GM23248 (cell line): ENCODE results near the gene CHRM4. TPM values are rescaled to one million over a fixed set of nuclear protein-coding genes. Genes with fewer than 3 reads are reported as not detected.

Experiments
- DNase-seq: peaks from one replicate; pipeline ENCODE4 v3.0.0-alpha.2; 2015
- H2AFZ ChIP-seq: fragments of 200-600 bp; sonication (generic); 2 replicates; pipeline ENCODE4 v1.6.1; 2016; ENCODE audit warnings: antibody characterized with exemption
- H3F3A ChIP-seq: fragments of 200-600 bp; sonication (generic); 2 replicates; pipeline ENCODE4 v1.6.1; 2016; ENCODE audit warnings: mild to moderate bottlenecking, antibody characterized with exemption, mixed run types; ENCODE audit not compliant: insufficient read depth
- H3K27ac ChIP-seq: fragments of 200-600 bp; sonication (generic); 2 replicates; pipeline ENCODE4 v1.5.1; 2016; ENCODE audit warnings: mild to moderate bottlenecking
- H3K27me3 ChIP-seq: fragments of 200-600 bp; sonication (generic); replicated peaks from 2 replicates; pipeline ENCODE4 v1.6.1; 2016; ENCODE audit warnings: mild to moderate bottlenecking; ENCODE audit not compliant: insufficient read depth
- H3K36me3 ChIP-seq: fragments of 200-600 bp; sonication (generic); 2 replicates; pipeline ENCODE4 v1.6.1; 2016; ENCODE audit warnings: low read depth, mild to moderate bottlenecking
- H3K4me1 ChIP-seq: fragments of 200-600 bp; sonication (generic); 2 replicates; pipeline ENCODE4 v1.6.1; 2016; ENCODE audit warnings: mild to moderate bottlenecking; ENCODE audit not compliant: insufficient read depth
- H3K4me2 ChIP-seq: fragments of 200-600 bp; sonication (generic); one replicate; pipeline ENCODE4 v1.6.1; 2016; ENCODE audit warnings: mild to moderate bottlenecking; ENCODE audit not compliant: unreplicated experiment
- H3K4me3 ChIP-seq: fragments of 200-600 bp; sonication (generic); 2 replicates; pipeline ENCODE4 v1.5.1; 2016; ENCODE audit warnings: mild to moderate bottlenecking
- H3K79me2 ChIP-seq: fragments of 200-600 bp; sonication (generic); 2 replicates; pipeline ENCODE4 v1.6.1; 2016; ENCODE audit warnings: mild to moderate bottlenecking; ENCODE audit not compliant: insufficient read depth
- H3K9ac ChIP-seq: fragments of 200-600 bp; sonication (generic); 2 replicates; pipeline ENCODE4 v1.6.1; 2016; ENCODE audit warnings: mild to moderate bottlenecking
- H3K9me2 ChIP-seq: fragments of 200-600 bp; sonication (generic); 2 replicates; pipeline ENCODE4 v1.6.1; 2016; ENCODE audit warnings: mixed run types, mild to moderate bottlenecking, moderate library complexity; ENCODE audit not compliant: insufficient read depth
- H3K9me3 ChIP-seq: fragments of 200-600 bp; sonication (generic); one replicate; pipeline ENCODE4 v1.6.1; 2017; ENCODE audit warnings: low read depth
- H4K20me1 ChIP-seq: fragments of 200-600 bp; sonication (generic); 2 replicates; pipeline ENCODE4 v1.6.0; 2016; ENCODE audit not compliant: insufficient read depth
- EZH2 ChIP-seq: fragments of 200-600 bp; sonication (generic); IDR thresholded peaks from 2 replicates; pipeline ENCODE4 v1.6.1; 2018; ENCODE audit warnings: antibody characterized with exemption, mild to moderate bottlenecking; ENCODE audit not compliant: insufficient read depth, poor library complexity, severe bottlenecking
- EZH2phosphoT487 ChIP-seq: fragments of 200-600 bp; sonication (generic); IDR thresholded peaks from 2 replicates; pipeline ENCODE4 v1.6.1; 2018; ENCODE audit warnings: antibody characterized with exemption, moderate library complexity, mild to moderate bottlenecking, low read depth; ENCODE audit not compliant: insufficient read depth
- WGBS, 2 experiments: methylation state at CpG; one replicate each; pipeline ENCODE4 v1.1.6; 2015 to 2017; ENCODE audit warnings: low lambda C conversion rate in 2 of 2, low coverage in 1 of 2; ENCODE audit errors: missing lambda C conversion rate in 2 of 2; 5-methylcytosine and 5-hydroxymethylcytosine counted together
- in situ Hi-C: fragments of 300-500 bp; cut with MboI; formaldehyde crosslinking; loops from 2 replicates; pipeline ENCODE4 v1.15.0; 2020
- polyA plus RNA-seq: library from polyadenylated mRNA; unstranded; fragments of >200 nt; fragmentation: Nextera tagmentation; extraction: Ambion mirVana; gene quantifications from 2 replicates; pipeline ENCODE4 v1.2.1, GENCODE V29; 2016
- total RNA-seq: library from RNA; depleted of rRNA; stranded (reverse); fragments of >200 nt; shearing (Covaris generic); gene quantifications from 2 replicates; pipeline ENCODE4 v1.2.3, GENCODE V29; 2014

The CHRM4 gene
- total and polyA plus RNA-seq, 2 experiments from 2014 or later, result not detected

GRCh38 chr11:46345881-46346484 lies 45.6 kb downstream of the CHRM4 start:
- Histone ChIP-seq H3K9me2 (no peaks in the 10 kb centered on the region), H3F3A (no peaks in the 10 kb centered on the region), H3K27ac (no peak overlapping the region), H3K4me1 (peaks cover 9% of the 10 kb centered on the region; the same call in 1 of the 2 replicates), H3K27me3 (no peaks in the 10 kb centered on the region), H3K36me3 (no peaks in the 10 kb centered on the region), H2AFZ (no peak overlapping the region), H3K9me3 (no peaks in the 10 kb centered on the region), H4K20me1 (no peaks in the 10 kb centered on the region), H3K4me2 (no peak overlapping the region), H3K79me2 (peaks cover 31% of the 10 kb centered on the region), H3K4me3 (no peak overlapping the region), H3K9ac (no peak overlapping the region)
- WGBS, 2 experiments, result 84 to 85% methylated on average over 9 to 10 of the region's 10 CpGs
- DNase-seq, result no peak
- in situ Hi-C loops, result no loop called here
- TF ChIP-seq EZH2phosphoT487, result no peak
- no peak for TF ChIP-seq EZH2

GRCh38 chr11:46345131-46345597 lies 46.4 kb downstream of the CHRM4 start:
- H3K9ac ChIP-seq, result no peak overlapping the region
- no peaks in the 10 kb centered on the region for H3K9me3 ChIP-seq
- H4K20me1 ChIP-seq, result no peaks in the 10 kb centered on the region
- no peaks in the 10 kb centered on the region for H3K36me3 ChIP-seq
- no peak overlapping the region for H3K4me2 ChIP-seq
- in situ Hi-C loops, result no loop called here
- H3K4me3 ChIP-seq, result no peak overlapping the region
- H2AFZ ChIP-seq, result no peak overlapping the region
- peaks cover 9% of the 10 kb centered on the region; the same call in 1 of the 2 replicates for H3K4me1 ChIP-seq
- H3K79me2 ChIP-seq, result peaks cover 25% of the 10 kb centered on the region
- DNase-seq, result no peak
- H3K27me3 ChIP-seq, result no peaks in the 10 kb centered on the region
- no peaks in the 10 kb centered on the region for H3F3A ChIP-seq
- TF ChIP-seq EZH2phosphoT487 (no peak), EZH2 (no peak)
- no peaks in the 10 kb centered on the region for H3K9me2 ChIP-seq
- WGBS, 2 experiments, result 84 to 86% methylated on average over 19 to 20 of the region's 20 CpGs
- H3K27ac ChIP-seq, result no peak overlapping the region

GRCh38 chr11:46343520-46343919 lies 48.1 kb downstream of the CHRM4 start:
- Histone ChIP-seq H3K9me3 (no peaks in the 10 kb centered on the region), H3K79me2 (peaks cover 10% of the 10 kb centered on the region), H3K36me3 (no peaks in the 10 kb centered on the region), H3F3A (no peaks in the 10 kb centered on the region), H4K20me1 (no peaks in the 10 kb centered on the region), H3K9ac (no peak overlapping the region), H3K9me2 (no peaks in the 10 kb centered on the region), H3K4me2 (no peak overlapping the region), H3K4me1 (peaks cover 6% of the 10 kb centered on the region; the same call in 1 of the 2 replicates), H3K27ac (no peak overlapping the region), H3K4me3 (no peak overlapping the region), H3K27me3 (no peaks in the 10 kb centered on the region), H2AFZ (no peak overlapping the region)
- in situ Hi-C loops, result no loop called here
- DNase-seq, result no peak
- 72 to 73% methylated on average over 3 of the region's 3 CpGs for WGBS, 2 experiments
- no peak for TF ChIP-seq EZH2phosphoT487
- no peak for TF ChIP-seq EZH2

- H3K79me2 ChIP-seq, result no peaks in the 10 kb centered on the region
- in situ Hi-C loops, result no loop called here
- no peak overlapping the region for H3K4me3 ChIP-seq
- H3K4me1 ChIP-seq, result no peaks in the 10 kb centered on the region
- H3K27me3 ChIP-seq, result no peaks in the 10 kb centered on the region
- H3K9me3 ChIP-seq, result no peaks in the 10 kb centered on the region
- no peak overlapping the region for H3K27ac ChIP-seq
- whole genome bisulfite sequencing, 2 experiments, result 67% methylated on average over 5 of the region's 5 CpGs
- TF ChIP-seq EZH2 (no peak), EZH2phosphoT487 (no peak)
- H3K9me2 ChIP-seq, result no peaks in the 10 kb centered on the region
- H3K4me2 ChIP-seq, result no peak overlapping the region
- no peak overlapping the region for H3K9ac ChIP-seq
- no peaks in the 10 kb centered on the region for H3K36me3 ChIP-seq
- no peaks in the 10 kb centered on the region for H4K20me1 ChIP-seq
- no peak overlapping the region for H2AFZ ChIP-seq
- no peaks in the 10 kb centered on the region for H3F3A ChIP-seq
- no peak for DNase-seq
Measured at GRCh38 chr11:46342239-46342638, 49.3 kb downstream of the CHRM4 start.
